CD4-positive, alpha-beta T cell (primary cell): ENCODE measurements around the gene CDKL2. TPM values are rescaled to one million over a fixed set of nuclear protein-coding genes. Genes with fewer than 3 reads are reported as not detected.

ENCODE experiments used
- ATAC-seq: fragments of 200-7000 bp; cut with Tn5 transposase; one replicate; pipeline ENCODE4 v1.10.0; 2022; ENCODE audit warnings: mild to moderate bottlenecking; ENCODE audit not compliant: poor library complexity
- CTCF ChIA-PET: fragments of 350-600 bp; sonication (Branson Sonifier 250); formaldehyde crosslinking; loops from one replicate; lab custom pipeline; 2021; ENCODE audit warnings: antibody characterized with exemption, inconsistent platforms; lab: Charles Lee
- POLR2A ChIA-PET: fragments of 350-600 bp; sonication (Branson Sonifier 250); formaldehyde crosslinking; loops from one replicate; lab custom pipeline; 2021; ENCODE audit warnings: antibody characterized with exemption, inconsistent platforms; lab: Charles Lee
- DNase-seq, 14 experiments: peaks; one replicate each; pipeline ENCODE4 v3.0.0-alpha.2; 2013 to 2020; ENCODE audit warnings: mixed read lengths in 2 of 14
- H3K27ac ChIP-seq, 2 donors: one replicate each; pipeline versions ENCODE4 v1.5.1 to v1.7.0; 2013; ENCODE audit warnings: low read length in 2 of 2, low read depth in 1 of 2, mild to moderate bottlenecking in 1 of 2
- H3K27me3 ChIP-seq, 2 experiments: 1 replicate in 1 of 2; 2 replicates in 1 of 2; pipeline versions ENCODE4 v1.6.1 to v1.7.0; 2013; ENCODE audit warnings: low read length in 2 of 2, control low read depth in 1 of 2, mild to moderate bottlenecking in 1 of 2, moderate library complexity in 1 of 2; ENCODE audit not compliant: insufficient read depth in 2 of 2, control insufficient read depth in 1 of 2
- H3K36me3 ChIP-seq: one replicate; pipeline ENCODE4 v1.6.1; 2013; ENCODE audit warnings: low read length, control low read depth; ENCODE audit not compliant: insufficient read depth
- H3K4me1 ChIP-seq: one replicate; pipeline ENCODE4 v1.6.1; 2013; ENCODE audit warnings: low read length, control low read depth; ENCODE audit not compliant: insufficient read depth
- H3K4me3 ChIP-seq: one replicate; pipeline ENCODE4 v1.5.1; 2013; ENCODE audit warnings: mild to moderate bottlenecking, low read length, moderate library complexity
- H3K9me3 ChIP-seq, 2 experiments: 1 replicate in 1 of 2; 2 replicates in 1 of 2; pipeline versions ENCODE4 v1.6.1 to v1.7.0; 2013; ENCODE audit warnings: low read length in 2 of 2, mild to moderate bottlenecking in 2 of 2, control low read depth in 1 of 2, moderate library complexity in 1 of 2; ENCODE audit not compliant: control insufficient read depth in 1 of 2, insufficient read depth in 1 of 2
- H3K27ac Mint-ChIP-seq: one replicate; pipeline ENCODE4 v1.8.0; 2020; ENCODE audit warnings: mixed read lengths
- H3K27me3 Mint-ChIP-seq: one replicate; pipeline ENCODE4 v1.8.0; 2021; ENCODE audit warnings: mixed read lengths
- H3K36me3 Mint-ChIP-seq: one replicate; pipeline ENCODE4 v1.8.0; 2021; ENCODE audit warnings: low read depth, mixed read lengths
- H3K4me1 Mint-ChIP-seq: one replicate; pipeline ENCODE4 v1.8.0; 2021; ENCODE audit warnings: low read depth, mixed read lengths
- H3K4me3 Mint-ChIP-seq: one replicate; pipeline ENCODE4 v1.8.0; 2020; ENCODE audit warnings: mild to moderate bottlenecking, mixed read lengths
- H3K9me3 Mint-ChIP-seq: one replicate; pipeline ENCODE4 v1.8.0; 2020; ENCODE audit warnings: mixed read lengths
- CTCF ChIP-seq: fragments of 200-600 bp; IDR thresholded peaks from one replicate; pipeline ENCODE4 v1.8.0; 2022; ENCODE audit warnings: antibody characterized with exemption, mild to moderate bottlenecking
- intact Hi-C, 2 experiments: fragments of 100-400 bp; cut with DNase I in 1 of 2; cut with micrococcal nuclease in 1 of 2; formaldehyde crosslinking; loops; one replicate each; pipeline versions ENCODE4 v1.15.1 to v1.9.0; 2023 to 2025; cut with DNase I, micrococcal nuclease
- total RNA-seq, 174 experiments: library from RNA in 2 of 174; stranded (reverse) in 2 of 174; gene quantifications; one replicate each; pipeline ENCODE4 v1.2.3 and lab custom pipeline; 2021 to 2026

The CDKL2 gene
- total RNA-seq, 2 experiments from 2014 or later: 0.38 to 0.92 TPM

- peak overlapping the region; percentile 65 for H3K27ac Mint-ChIP-seq
- no peak overlapping the region for H3K27ac ChIP-seq
- no peaks in the 10 kb centered on the region for H3K36me3 ChIP-seq
- TF ChIP-seq CTCF: no peak
- ATAC-seq (no peak), DNase-seq (no peak)
- H3K4me3 Mint-ChIP-seq: peak overlapping the region; percentile 38
- ChIA-PET CTCF (no interaction called here), POLR2A (interaction anchor here (0.9 to 10.2 kb wide), 2 partner anchors 48 to 52 kb away, joined by 4 to 175 read pairs; partner anchors contain the start of gene USO1)
- H3K27me3 Mint-ChIP-seq: no peaks in the 10 kb centered on the region
- no peaks in the 10 kb centered on the region for H3K27me3 ChIP-seq
- H3K4me1 ChIP-seq: peaks cover 18% of the 10 kb centered on the region
- no peaks in the 10 kb centered on the region for H3K9me3 Mint-ChIP-seq
- intact Hi-C loops: loop anchor here in 1 of 2 experiments (10.0 kb wide), 1 partner anchor 160 kb away; the partner anchor contains the start of genes RCHY1 and THAP6
- H3K36me3 Mint-ChIP-seq: peaks cover 31% of the 10 kb centered on the region
- no peak overlapping the region for H3K4me3 ChIP-seq
- no peaks in the 10 kb centered on the region for H3K9me3 ChIP-seq
- peaks cover 41% of the 10 kb centered on the region for H3K4me1 Mint-ChIP-seq
These were observed 44.7 kb upstream of the CDKL2 start for GRCh38 chr4:75675004-75675531.

- Mint-ChIP-seq H3K4me1 (peaks cover 51% of the 10 kb centered on the region), H3K27me3 (no peaks in the 10 kb centered on the region), H3K36me3 (peaks cover 31% of the 10 kb centered on the region), H3K9me3 (no peaks in the 10 kb centered on the region), H3K4me3 (peak overlapping the region; percentile 97), H3K27ac (peak overlapping the region; percentile 99)
- ATAC-seq (no peak), DNase-seq (no peak)
- no peaks in the 10 kb centered on the region for H3K27me3 ChIP-seq
- H3K4me3 ChIP-seq: peak overlapping the region; percentile 83
- TF ChIP-seq CTCF: no peak
- POLR2A ChIA-PET: interaction anchor here (0.7 to 10.2 kb wide), 14 partner anchors 9 to 266 kb away, joined by 3 to 175 read pairs (median 6); partner anchors contain the start of genes NAAA, RCHY1, THAP6 and USO1
- H3K9me3 ChIP-seq: no peaks in the 10 kb centered on the region
- CTCF ChIA-PET: interaction anchor here (0.8 to 1.5 kb wide), 2 partner anchors 50 to 54 kb away, joined by 3 to 17 read pairs; partner anchors contain the start of gene USO1
- peak overlapping the region; percentile 97 to 98 for H3K27ac ChIP-seq
- H3K36me3 ChIP-seq: no peaks in the 10 kb centered on the region
- peaks cover 26% of the 10 kb centered on the region for H3K4me1 ChIP-seq
- intact Hi-C loops: loop anchor here (1.0 to 10.0 kb wide), 10 partner anchors 9 to 473 kb away; partner anchors contain the start of genes CDKL2 (in 2 of the 2), RCHY1 (in 2 of the 2), THAP6 (in 2 of the 2) and NUP54 (in 1 of the 2)
These were observed 43.6 kb upstream of the CDKL2 start for GRCh38 chr4:75673959-75674328.

GRCh38 chr4:75673027-75673958 lies 43.0 kb upstream of the CDKL2 start, which contains the start of gene G3BP2:
Gene G3BP2 (minus strand): TSS chr4:75673411. CDS start chr4:75662025, 11,386 bp downstream.
- H3K9me3 Mint-ChIP-seq: no peaks in the 10 kb centered on the region
- H3K4me1 Mint-ChIP-seq: peaks cover 57% of the 10 kb centered on the region
- H3K27ac ChIP-seq: peak within 1 kb of the TSS; percentile 97 to 98
- DNase-seq (peak; percentile 95 to 100 (median 97)), ATAC-seq (peak; percentile 91)
- ChIA-PET POLR2A (interaction anchor here (0.7 to 10.2 kb wide), 20 partner anchors 8 to 312 kb away, joined by 3 to 175 read pairs (median 4); partner anchors contain the start of genes CDKL2, NAAA, RCHY1 and THAP6), CTCF (interaction anchor here (0.8 to 1.6 kb wide), 3 partner anchors 51 to 54 kb away, joined by 3 to 17 read pairs (median 7); partner anchors contain the start of gene USO1)
- H3K36me3 Mint-ChIP-seq: peaks cover 31% of the 10 kb centered on the region
- H3K27ac Mint-ChIP-seq: peak within 1 kb of the TSS; percentile 99
- no peak for TF ChIP-seq CTCF
- H3K27me3 Mint-ChIP-seq: no peaks in the 10 kb centered on the region
- no peaks in the 10 kb centered on the region for H3K9me3 ChIP-seq
- intact Hi-C loops: loop anchor here (1.0 to 10.0 kb wide), 10 partner anchors 8 to 474 kb away; partner anchors contain the start of genes CDKL2 (in 2 of the 2), RCHY1 (in 2 of the 2), THAP6 (in 2 of the 2) and NUP54 (in 1 of the 2)
- H3K27me3 ChIP-seq: no peaks in the 10 kb centered on the region
- H3K4me3 Mint-ChIP-seq: peak within 1 kb of the TSS; percentile 97
- peak within 1 kb of the TSS; percentile 83 for H3K4me3 ChIP-seq
- H3K4me1 ChIP-seq: peaks cover 26% of the 10 kb centered on the region
- H3K36me3 ChIP-seq: no peaks in the 10 kb centered on the region
